Measurements from ENCODE around the gene KSR1. TPM values are rescaled to one million over a fixed set of nuclear protein-coding genes. Genes with fewer than 3 reads are reported as not detected.
A peak's percentile ranks its signal among the peaks of the same experiment; 100 is the strongest.
"Not testable (repeated sequence)": the region's sequence is repeated elsewhere in the genome, so short reads cannot be mapped to it uniquely, and the experiment has no call there.

Gene KSR1
- total and polyA plus RNA-seq, 5 experiments from 2014 or later, result 0.73 to 25.4 (median 2.0) TPM

DNA sequence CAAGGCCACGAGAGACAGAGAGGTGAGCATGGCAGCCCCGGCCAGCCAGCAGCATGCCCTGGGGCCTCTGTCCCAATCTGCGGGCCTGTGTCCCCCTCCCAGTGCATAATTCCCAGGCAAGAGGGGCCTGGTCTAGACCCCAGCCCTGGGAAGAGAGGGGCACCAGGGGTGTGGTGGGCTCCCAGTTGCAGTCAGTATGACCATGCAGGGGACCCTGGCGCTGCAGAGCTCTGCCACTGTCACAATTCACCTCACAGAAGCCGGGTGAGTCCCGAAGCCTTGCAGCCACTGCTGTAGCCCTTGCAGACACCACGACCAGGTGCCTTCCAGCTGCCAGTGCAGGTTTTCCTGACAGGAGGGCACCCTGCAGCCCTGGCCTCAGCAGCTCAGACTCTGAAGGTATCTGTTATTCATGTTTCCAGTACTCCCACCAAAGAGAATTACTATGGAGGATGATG lies 25.8 kb upstream of the KSR1 start:
- Mint-ChIP-seq H3K36me3 (no peaks in the 10 kb centered on the region), H3K4me1 (no peaks in the 10 kb centered on the region), H3K27ac (no peak overlapping the region), H3K4me3 (no peak overlapping the region), H3K27me3 (peaks cover 0 to 3% (median 0%) of the 10 kb centered on the region in 5 donors), H3K9me3 (no peaks in the 10 kb centered on the region)
- no peak for ATAC-seq
- POLR2A ChIA-PET, result no interaction called here
- no peak for DNase-seq

DNA sequence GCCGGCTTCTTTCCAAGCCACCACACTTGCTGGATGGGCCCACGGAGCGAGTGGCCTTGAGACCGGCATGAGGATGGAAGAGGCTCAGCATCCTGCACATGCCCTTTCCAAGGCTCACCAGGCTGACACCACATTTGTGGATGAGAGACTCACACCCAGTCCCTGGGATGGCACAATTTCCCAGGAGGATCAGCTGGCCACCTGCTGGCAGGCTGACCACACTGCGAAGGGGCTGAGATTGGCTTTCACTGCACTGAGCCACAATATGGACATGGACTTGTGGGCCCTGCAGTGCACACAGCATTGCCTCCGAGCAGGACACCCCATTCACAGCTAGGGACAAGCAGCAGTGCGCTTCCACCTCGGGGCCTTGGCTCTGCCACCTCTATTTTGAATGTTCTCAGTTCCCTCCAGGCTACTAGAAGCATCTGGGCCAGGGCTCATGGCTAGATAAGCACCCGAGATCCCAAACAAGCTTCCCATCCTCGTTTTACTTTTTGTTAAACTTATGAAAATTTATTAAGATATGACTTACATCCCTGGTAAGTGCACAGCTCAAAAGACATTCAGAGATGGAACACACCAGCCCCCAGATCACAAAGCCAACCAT lies 25.3 kb upstream of the KSR1 start:
- DNase-seq (peak in 1 of 10 donors; percentile 50), ATAC-seq (no peak)
- Mint-ChIP-seq H3K4me1 (no peaks in the 10 kb centered on the region), H3K36me3 (no peaks in the 10 kb centered on the region), H3K27ac (no peak overlapping the region), H3K27me3 (peaks cover 0 to 3% (median 0%) of the 10 kb centered on the region in 5 donors), H3K9me3 (no peaks in the 10 kb centered on the region), H3K4me3 (no peak overlapping the region)
- POLR2A ChIA-PET, result no interaction called here

DNA sequence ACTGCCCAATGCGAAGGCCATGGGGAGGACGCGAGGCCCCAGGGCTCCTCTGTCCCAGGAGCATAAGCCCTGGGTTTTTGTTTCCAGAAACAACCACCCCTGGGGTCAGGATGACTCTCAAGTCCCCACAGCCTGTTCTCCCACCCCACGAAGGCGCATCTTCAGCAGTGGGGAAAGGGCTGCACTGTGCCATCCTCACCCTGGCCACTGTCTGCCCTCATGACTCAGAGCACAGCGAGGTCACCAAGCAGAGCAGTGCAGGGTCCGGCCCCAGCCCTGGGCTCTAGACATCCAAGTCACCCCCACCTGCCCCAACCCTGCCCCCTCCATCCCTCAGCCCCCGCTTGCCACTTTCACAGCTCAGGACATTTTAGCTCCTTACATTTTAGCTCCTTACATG lies 22.7 kb upstream of the KSR1 start:
- peaks cover 0 to 3% (median 0%) of the 10 kb centered on the region in 5 donors for H3K27me3 Mint-ChIP-seq
- peak in 1 of 10 donors; percentile 9 for DNase-seq
- ATAC-seq, result no peak
- H3K9me3 Mint-ChIP-seq, result no peaks in the 10 kb centered on the region
- no peak overlapping the region for H3K27ac Mint-ChIP-seq
- H3K4me1 Mint-ChIP-seq, result no peaks in the 10 kb centered on the region
- no peak overlapping the region for H3K4me3 Mint-ChIP-seq
- no peaks in the 10 kb centered on the region for H3K36me3 Mint-ChIP-seq
- POLR2A ChIA-PET, result no interaction called here

DNA sequence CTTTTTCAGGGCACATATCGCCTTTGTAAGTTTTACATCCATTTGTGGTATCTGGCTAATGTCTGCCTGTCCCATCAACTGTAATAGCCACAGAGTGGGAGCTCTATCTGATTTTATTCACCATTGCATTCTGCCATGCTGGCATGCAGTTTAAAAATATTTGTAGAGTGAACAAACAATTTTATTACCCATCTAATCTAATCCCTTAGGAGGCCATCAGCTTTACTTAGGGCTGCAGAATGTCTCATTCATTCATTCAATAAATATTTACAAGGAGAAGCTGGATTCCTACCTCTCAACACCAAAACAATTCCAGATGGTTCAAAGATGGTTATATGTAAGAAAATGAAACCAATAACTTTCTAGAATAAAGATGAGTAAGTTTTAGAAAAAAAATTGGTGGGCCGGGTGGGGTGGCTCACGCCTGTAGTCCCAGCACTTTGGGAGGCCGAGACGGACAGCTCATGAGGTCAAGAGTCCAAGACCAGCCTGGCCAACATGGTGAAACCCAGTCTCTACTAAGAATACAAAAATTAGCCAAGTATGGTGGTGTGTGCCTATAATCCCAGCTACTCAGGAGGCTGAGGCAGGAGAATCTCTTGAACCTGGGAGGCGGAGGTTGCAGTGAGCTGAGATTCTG lies 20.7 kb upstream of the KSR1 start:
- not testable (repeated sequence) for H3K9me3 Mint-ChIP-seq

DNA sequence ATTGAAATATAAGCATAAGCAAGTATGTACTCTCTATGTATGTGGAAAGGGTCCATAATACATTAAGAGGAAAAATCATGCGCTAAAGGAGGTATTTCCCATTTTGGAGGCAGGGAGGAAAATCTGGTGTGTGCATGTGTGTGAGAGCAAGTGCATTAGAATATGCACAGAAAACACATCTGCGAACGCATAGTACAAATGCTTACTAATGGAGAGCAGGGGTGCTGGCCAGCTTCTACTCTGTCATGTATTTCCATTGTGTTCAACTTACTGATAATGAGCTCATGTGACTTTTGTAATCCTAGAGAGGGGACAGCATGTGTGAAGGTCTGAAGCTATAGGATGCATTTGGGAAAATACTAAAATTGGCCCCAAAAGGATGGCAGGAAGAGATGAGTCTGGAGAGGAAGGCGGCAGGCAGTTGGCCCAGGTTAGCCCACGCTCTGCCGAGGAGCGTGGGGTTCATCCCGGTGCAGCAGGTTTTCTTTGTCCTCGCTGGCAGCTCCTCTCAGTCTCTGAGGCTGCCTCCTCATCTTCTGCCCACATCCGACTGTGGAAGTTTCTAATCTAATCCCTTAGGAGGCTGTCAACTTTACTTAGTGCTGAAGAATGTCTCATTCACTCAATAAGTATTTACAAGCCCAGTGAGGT lies 17.8 kb upstream of the KSR1 start:
- POLR2A ChIA-PET, result no interaction called here
- ATAC-seq (no peak), DNase-seq (peak in 1 of 10 donors; percentile 2)
- H3K36me3 Mint-ChIP-seq, result no peaks in the 10 kb centered on the region
- H3K27ac Mint-ChIP-seq, result peak overlapping the region in 1 of 10 donors; percentile 19
- peaks cover 0 to under 1% (median 0%) of the 10 kb centered on the region in 4 donors for H3K4me1 Mint-ChIP-seq
- peaks cover 0 to 3% (median 0%) of the 10 kb centered on the region in 5 donors for H3K27me3 Mint-ChIP-seq
- H3K4me3 Mint-ChIP-seq, result no peak overlapping the region
- H3K9me3 Mint-ChIP-seq, result no peaks in the 10 kb centered on the region

More for the DNA sequence above, 20.7 kb upstream of the KSR1 start:
- H3K4me3 Mint-ChIP-seq, H3K36me3 Mint-ChIP-seq, POLR2A ChIA-PET, H3K27me3 Mint-ChIP-seq, DNase-seq, H3K4me1 Mint-ChIP-seq, ATAC-seq: not testable (repeated sequence)
- H3K27ac Mint-ChIP-seq, result peak overlapping the region in 1 of 10 donors; percentile 20

DNA sequence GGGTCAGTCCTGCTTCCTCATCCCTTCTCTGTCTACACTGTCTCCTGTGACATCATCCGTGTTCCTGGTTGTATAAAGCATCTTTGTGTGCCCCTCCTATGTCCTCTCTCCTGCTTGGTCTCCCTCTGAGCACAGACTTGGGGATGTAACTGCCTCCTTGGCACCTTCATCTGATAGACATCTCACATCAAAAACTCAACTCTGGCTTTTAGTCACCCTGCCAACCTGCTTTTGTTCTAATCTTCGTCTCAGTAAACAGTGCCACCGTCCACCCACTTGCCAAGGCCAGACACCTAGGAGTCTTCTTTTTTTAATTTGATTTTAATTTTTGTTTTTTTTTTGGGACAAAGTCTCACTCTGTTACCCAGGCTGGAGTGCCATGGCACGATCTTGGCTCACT lies 16.9 kb upstream of the KSR1 start:
- no peaks in the 10 kb centered on the region for H3K36me3 Mint-ChIP-seq
- peak overlapping the region in 1 of 10 donors; percentile 22 for H3K27ac Mint-ChIP-seq
- POLR2A ChIA-PET, result no interaction called here
- no peaks in the 10 kb centered on the region for H3K9me3 Mint-ChIP-seq
- ATAC-seq, result no peak
- DNase-seq, result peak in 1 of 10 donors; percentile 22
- H3K4me1 Mint-ChIP-seq, result peaks cover 0 to 2% (median 0%) of the 10 kb centered on the region in 4 donors
- peaks cover 0 to 3% (median 0%) of the 10 kb centered on the region in 5 donors for H3K27me3 Mint-ChIP-seq
- no peak overlapping the region for H3K4me3 Mint-ChIP-seq

DNA sequence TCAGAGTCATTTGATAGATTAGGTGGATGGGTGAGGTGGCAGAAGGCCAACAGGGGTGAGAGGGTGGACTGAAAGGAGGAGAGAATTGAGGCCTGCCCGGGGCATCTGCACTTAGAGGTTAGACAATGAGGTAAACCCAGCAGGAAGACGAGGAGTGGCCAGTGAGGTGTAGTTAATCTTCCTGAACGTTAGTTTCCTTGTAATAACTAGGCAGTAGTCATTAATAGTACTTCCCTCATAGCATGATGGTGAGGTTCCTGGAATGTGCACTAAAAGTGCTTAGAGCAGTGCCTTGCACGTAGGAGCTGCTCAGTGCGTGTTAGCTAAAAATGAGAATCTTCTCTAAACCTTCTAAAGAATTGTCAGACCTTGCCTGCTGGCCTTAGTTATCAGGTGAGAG lies 13.5 kb upstream of the KSR1 start:
- H3K36me3 Mint-ChIP-seq, result no peaks in the 10 kb centered on the region
- POLR2A ChIA-PET, result no interaction called here

DNA sequence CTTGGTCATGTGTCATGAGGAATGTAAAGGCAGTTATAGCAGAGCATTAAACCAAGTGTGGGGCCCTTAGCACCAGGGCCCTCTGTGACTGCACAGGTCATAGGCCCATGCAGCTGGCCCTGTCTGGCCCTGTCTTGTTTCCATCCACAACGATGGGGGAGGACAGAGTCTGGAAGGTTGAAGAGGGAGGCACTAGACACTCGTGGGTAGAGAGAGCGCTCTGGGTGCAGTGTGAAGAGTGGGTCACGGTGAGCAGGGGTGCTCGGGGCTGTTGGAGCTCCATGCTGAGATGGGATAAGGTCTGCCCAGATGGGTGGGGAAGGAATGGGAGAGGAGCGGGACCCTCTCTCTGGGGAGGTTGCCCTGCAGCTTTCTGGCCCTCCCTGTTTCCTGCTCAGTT lies 12.8 kb upstream of the KSR1 start:
- no peaks in the 10 kb centered on the region for H3K9me3 Mint-ChIP-seq
- peak overlapping the region in 1 of 10 donors; percentile 9 for H3K27ac Mint-ChIP-seq

More for the DNA sequence above, 13.5 kb upstream of the KSR1 start:
- Mint-ChIP-seq H3K27ac (no peak overlapping the region), H3K9me3 (no peaks in the 10 kb centered on the region), H3K27me3 (peaks cover 0 to 5% (median 1%) of the 10 kb centered on the region in 5 donors), H3K4me3 (no peak overlapping the region), H3K4me1 (peaks cover 0 to 2% (median 0%) of the 10 kb centered on the region in 4 donors)
- ATAC-seq, result no peak
- no peak for DNase-seq

DNA sequence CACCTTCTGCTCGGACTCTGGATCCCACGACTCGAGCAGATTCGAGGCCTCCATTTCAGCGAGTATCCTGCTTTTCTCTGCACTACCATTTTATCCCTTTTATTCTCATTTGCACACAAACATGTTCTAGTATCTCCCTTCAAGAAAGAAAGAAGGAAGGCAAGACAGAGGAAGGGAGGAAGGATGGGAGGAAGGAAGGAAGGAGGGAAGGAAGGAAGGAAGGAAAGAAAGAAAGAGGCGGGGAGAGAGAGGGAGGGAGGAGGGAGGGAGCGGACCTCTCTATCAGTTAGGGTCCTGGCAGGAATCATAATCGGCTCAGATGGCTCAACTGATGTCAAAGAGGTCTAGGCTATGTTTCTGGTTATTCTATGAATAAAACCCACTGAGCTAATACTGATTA lies 10.3 kb upstream of the KSR1 start:
- DNase-seq (peak in 1 of 10 donors; percentile 4), ATAC-seq (no peak)
- H3K4me1 Mint-ChIP-seq, result peaks cover 0 to 2% (median 0%) of the 10 kb centered on the region in 4 donors
- no peaks in the 10 kb centered on the region for H3K36me3 Mint-ChIP-seq
- peak overlapping the region in 2 of 10 donors; percentile 15 to 62 for H3K27ac Mint-ChIP-seq
- H3K27me3 Mint-ChIP-seq, result peaks cover 0 to 5% (median 1%) of the 10 kb centered on the region in 5 donors
- H3K9me3 Mint-ChIP-seq, result no peaks in the 10 kb centered on the region
- H3K4me3 Mint-ChIP-seq, result no peak overlapping the region
- POLR2A ChIA-PET, result no interaction called here

More for the DNA sequence above, 12.8 kb upstream of the KSR1 start:
- Mint-ChIP-seq H3K27me3 (peaks cover 0 to 5% (median 1%) of the 10 kb centered on the region in 5 donors), H3K4me3 (no peak overlapping the region), H3K4me1 (peaks cover 0 to 2% (median 0%) of the 10 kb centered on the region in 4 donors), H3K36me3 (no peaks in the 10 kb centered on the region)
- DNase-seq (peak in 1 of 10 donors; percentile 18), ATAC-seq (no peak)
- POLR2A ChIA-PET, result no interaction called here

DNA sequence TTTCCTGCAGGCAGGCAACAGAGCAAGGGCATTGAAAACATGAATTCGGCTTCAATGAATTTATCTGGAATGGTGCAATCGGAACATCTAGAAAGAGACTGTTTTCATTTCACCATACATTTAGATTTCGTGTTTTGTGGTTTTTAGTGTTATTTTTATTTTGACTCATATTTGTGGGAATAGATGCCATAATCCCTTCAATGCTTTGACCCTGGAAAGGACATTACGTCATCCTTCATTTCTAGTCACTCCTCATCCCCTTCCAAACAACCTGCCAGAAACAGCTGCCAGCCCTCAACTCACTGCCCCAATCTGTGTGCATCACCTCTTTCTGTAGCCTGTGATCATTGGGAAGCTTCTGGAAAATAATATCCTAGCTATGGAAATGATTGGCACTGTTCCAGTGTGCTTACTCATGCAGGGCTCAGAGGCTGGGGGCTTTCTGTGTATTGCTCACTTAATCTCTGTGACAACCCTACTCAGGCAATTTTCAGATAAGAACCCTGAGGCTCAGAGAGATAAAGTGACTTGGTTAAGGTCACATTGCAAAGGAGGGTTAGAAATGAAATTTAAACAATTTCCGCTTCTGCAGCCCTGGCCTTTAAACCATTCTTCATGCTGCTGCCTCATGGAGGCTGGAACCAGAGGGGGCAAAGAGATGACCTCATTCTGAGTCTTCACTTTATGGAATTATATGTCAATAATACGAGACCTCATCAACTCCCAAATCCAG lies 9.5 kb upstream of the KSR1 start:
- Mint-ChIP-seq H3K27ac (no peak overlapping the region), H3K27me3 (peaks cover 0 to 5% (median 1%) of the 10 kb centered on the region in 5 donors), H3K9me3 (no peaks in the 10 kb centered on the region), H3K4me1 (peaks cover 0 to 2% (median 0%) of the 10 kb centered on the region in 4 donors), H3K36me3 (no peaks in the 10 kb centered on the region), H3K4me3 (no peak overlapping the region)
- peak in 1 of 10 donors; percentile 23 for DNase-seq
- POLR2A ChIA-PET, result no interaction called here
- ATAC-seq, result no peak

DNA sequence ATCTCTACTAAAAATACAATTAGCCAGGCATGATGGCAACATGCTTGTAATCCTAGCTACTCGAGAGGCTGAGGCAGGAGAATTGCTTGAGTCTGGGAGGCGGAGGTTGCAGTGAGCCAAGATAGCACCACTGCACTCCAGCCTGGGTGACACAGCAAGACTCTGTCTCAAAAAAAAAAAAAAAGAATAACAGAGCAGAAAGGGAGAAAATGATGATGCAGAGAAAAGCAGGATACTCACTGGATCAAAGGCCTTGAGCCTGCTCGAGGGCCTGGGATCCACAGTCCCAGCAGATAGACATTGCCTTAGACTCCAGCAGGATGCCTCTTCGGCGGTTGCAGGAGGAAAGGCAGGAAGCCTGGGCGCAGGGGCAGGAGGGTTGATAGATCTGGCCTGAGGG lies 7.7 kb upstream of the KSR1 start:
- ATAC-seq, H3K27me3 Mint-ChIP-seq, H3K9me3 Mint-ChIP-seq, DNase-seq, H3K36me3 Mint-ChIP-seq, H3K27ac Mint-ChIP-seq, POLR2A ChIA-PET, H3K4me1 Mint-ChIP-seq: not testable (repeated sequence)
- peak overlapping the region in 1 of 10 donors; percentile 31 for H3K4me3 Mint-ChIP-seq

DNA sequence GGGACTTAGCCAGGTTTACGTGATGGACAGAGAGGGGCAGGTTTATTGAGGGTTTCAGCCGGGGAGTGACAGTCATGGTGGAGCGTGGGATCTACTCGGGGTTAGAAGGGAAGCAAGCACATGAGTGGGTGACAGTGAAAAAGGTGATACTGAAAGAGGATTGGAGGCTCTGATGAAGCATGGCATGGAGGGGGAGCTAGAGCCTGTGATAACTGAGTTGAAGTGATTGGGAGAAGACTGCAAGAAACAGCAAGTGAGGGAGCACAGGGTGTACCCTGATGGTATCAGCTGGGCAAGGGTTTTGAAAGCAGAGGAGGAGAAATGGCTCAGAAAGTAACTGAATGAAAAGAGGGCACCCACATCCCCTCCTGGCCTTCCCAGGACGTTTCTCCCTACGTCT lies 6.7 kb upstream of the KSR1 start:
- Mint-ChIP-seq H3K9me3 (no peaks in the 10 kb centered on the region), H3K4me1 (no peaks in the 10 kb centered on the region), H3K36me3 (no peaks in the 10 kb centered on the region), H3K4me3 (no peak overlapping the region), H3K27me3 (peaks cover 0 to 5% (median 1%) of the 10 kb centered on the region in 5 donors), H3K27ac (peak overlapping the region in 1 of 10 donors; percentile 91)
- DNase-seq, result peak in 1 of 10 donors; percentile 13
- POLR2A ChIA-PET, result no interaction called here
- ATAC-seq, result no peak
